Testis (tissue), 2 donors: Measurements from ENCODE around the gene ASL.

ENCODE experiments used
- POLR2A ChIP-seq: fragments of 450-650 bp; IDR thresholded peaks from one replicate; pipeline ENCODE4 v1.6.1; 2017; ENCODE audit warnings: antibody characterized with exemption, mild to moderate bottlenecking, moderate library complexity
- TF ChIP-seq, protein P1 (sequence below), 3 experiments: fragments of 450-650 bp in 2 of 3; fragments of 200-600 bp in 1 of 3; sonication (generic) in 1 of 3; IDR thresholded peaks; one replicate each; pipeline ENCODE4 v1.5.1; 2016 to 2019; ENCODE audit warnings: antibody characterized with exemption in 3 of 3, mild to moderate bottlenecking in 2 of 3, moderate library complexity in 1 of 3

DNA sequence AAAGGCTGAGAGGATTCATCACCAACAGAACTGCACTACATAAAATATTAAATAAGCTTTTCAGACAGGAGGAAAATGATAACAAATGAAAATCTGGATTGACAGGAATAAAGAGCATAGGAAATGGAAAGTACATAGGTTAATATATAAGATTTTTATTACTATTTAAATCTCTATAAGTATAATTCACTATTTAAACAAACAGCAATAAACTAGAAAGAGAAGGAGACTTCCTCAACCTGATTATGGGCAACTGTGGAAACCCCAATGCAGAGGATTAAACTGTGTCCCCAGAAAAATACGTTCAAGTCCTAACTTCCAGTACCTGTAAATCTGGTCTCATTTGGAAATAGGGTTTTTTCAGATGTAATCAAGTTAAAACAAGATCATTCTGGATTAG, 14.8 kb upstream of the ASL start:
- TF ChIP-seq, protein P1, sequence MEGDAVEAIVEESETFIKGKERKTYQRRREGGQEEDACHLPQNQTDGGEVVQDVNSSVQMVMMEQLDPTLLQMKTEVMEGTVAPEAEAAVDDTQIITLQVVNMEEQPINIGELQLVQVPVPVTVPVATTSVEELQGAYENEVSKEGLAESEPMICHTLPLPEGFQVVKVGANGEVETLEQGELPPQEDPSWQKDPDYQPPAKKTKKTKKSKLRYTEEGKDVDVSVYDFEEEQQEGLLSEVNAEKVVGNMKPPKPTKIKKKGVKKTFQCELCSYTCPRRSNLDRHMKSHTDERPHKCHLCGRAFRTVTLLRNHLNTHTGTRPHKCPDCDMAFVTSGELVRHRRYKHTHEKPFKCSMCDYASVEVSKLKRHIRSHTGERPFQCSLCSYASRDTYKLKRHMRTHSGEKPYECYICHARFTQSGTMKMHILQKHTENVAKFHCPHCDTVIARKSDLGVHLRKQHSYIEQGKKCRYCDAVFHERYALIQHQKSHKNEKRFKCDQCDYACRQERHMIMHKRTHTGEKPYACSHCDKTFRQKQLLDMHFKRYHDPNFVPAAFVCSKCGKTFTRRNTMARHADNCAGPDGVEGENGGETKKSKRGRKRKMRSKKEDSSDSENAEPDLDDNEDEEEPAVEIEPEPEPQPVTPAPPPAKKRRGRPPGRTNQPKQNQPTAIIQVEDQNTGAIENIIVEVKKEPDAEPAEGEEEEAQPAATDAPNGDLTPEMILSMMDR (IDR thresholded peaks at IDR 0.05) = no peak
- no peak for TF ChIP-seq POLR2A
